Measurements from ENCODE around the gene GLOD5. TPM values are rescaled to one million over a fixed set of nuclear protein-coding genes. Genes with fewer than 3 reads are reported as not detected.

Gene GLOD5
- total RNA-seq, 1 donor from 2014 or later = not detected

DNA sequence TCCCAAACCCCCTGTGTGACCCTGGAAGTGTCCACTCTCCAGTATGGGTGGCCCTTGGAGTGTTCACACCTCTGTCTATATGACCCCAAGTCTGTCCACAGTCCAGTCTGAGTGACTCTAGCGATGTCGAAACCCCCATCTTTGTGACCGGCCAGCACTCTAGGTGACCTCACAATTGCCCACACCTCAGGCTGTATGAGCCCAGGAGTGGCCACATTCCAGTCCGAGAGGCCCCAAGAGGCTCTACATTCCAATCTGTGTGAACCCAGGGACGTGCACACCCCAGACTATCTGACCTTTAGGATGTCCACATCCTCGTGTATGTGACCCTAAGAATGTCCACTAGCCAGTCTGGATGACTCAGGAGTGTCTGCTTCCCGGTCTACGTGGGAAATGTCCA lies 7.3 kb upstream of the GLOD5 start:
- DNase-seq = no peak

DNA sequence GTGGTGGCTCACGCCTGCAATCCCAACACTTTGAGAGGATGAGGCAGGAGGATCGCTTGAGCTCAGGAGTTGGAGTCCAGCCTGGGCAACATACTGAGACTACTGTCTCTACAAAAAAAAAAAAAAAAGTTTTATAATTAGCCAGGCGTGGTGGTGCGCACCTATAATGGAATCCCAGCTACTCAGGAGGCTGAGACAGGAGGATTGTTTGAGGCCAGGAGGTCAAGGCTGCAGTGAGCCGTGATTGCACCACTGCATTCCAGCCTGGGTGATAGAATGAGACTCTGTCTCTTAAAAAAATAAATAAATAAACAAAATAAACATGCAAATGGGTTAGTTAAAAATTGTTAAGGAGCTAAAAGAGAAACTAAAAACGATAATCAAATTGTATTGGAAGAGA lies 7.7 kb downstream of the GLOD5 start:
- no peak for DNase-seq

DNA sequence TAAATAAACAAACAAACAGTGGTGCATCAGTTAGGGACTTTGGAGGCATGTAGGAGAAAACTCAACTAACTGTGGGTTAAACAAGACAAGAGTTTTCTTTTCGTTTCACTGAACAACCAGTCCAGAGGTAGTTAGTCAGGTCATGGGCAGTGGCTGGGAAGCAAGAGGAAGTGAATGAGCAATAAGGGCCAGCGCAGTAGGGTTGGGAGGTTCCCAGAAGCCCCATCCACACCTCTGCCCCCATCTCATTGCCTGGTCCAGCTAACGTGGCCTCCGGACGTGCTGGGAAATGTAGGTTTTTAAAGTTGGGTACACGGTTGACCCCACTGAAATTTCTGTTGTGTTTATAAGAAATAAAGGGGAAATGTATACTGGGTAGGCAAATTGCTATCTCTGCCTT lies 8.7 kb downstream of the GLOD5 start:
- DNase-seq = no peak

DNA sequence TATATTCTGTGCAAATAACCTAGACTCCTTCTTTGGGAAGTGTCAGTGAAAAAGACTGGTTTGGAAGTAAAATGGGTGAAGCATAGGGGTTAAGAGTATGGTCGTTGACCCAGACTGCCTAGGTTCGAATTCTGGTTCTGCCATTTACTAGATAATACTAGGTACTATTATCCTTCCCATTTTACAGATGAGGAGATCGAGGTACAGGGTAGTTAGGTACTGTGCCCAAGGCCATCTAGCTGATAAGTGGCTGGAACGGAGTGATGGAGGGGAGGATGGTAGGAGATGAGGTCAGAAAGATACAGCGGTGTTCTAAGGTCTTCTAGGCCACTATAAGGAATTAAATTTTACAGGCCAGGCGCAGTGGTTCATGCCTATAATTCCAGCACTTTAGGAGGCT lies 11.1 kb downstream of the GLOD5 start:
- DNase-seq = no peak

DNA sequence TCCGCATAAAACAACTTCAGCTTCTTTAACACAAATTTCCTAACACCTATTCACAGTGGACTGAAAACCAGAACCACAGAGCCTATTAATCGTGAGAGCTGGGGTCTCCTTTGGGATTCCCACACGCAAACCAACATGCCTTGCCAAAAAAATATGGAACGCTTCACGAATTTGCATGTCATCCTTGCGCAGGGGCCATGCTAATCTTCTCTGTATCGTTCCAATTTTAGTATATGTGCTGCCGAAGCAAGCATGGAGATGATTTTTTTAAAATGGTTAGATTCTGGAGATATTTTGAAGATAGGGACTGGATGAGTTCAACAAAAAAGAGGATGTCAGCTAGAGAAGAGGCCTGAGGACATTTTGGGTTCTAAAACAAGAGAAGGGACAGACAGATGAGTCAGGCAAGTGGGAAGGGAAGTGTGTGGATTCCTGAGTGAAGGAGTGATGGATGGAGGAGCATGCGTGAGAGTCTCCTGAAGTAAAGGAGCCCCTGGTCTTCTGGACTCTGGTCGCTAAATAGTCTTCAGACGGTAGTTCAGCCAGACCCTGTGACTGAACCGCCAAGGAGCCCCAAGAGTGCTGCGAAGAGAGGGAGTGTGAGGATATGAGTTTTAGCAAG lies 15.4 kb downstream of the GLOD5 start:
- DNase-seq = no peak

DNA sequence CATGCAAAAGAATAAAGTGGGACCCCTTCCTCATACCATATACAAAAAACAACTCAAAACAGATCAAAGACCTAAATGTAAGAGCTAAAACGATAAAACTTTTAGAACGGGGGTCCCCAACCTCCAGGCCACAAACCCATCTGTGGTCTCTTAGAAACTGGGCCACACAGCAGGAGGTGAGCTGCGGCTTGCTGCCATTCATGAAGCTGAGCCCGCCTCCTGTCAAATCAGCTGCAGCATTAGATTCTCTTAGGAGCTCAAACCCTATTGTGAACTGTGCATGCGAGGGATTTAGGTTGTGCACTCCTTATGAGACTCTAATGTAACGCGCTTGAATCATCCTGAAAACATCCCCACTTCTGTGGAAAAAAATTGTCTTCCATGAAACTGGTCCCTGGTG lies 17.9 kb downstream of the GLOD5 start:
- DNase-seq = no peak

DNA sequence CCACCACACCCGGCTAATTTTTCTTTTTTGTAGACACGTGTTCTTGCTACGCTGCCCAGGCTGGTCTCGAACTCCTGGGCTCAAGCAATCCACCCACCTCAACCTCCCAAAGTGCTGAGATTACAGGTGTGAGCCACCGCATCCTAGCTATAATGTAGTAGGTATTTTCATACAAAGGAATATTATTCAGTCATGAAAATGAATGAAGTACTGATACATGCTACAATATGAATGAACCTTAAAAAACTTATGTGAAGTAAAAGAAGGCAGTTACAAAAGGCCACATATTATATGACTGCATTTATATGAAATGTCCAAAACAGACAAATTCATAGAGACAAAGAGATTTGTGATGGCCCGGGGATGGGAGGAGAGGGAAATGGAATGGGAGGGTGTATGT lies 20.2 kb downstream of the GLOD5 start:
- no peak for DNase-seq

DNA sequence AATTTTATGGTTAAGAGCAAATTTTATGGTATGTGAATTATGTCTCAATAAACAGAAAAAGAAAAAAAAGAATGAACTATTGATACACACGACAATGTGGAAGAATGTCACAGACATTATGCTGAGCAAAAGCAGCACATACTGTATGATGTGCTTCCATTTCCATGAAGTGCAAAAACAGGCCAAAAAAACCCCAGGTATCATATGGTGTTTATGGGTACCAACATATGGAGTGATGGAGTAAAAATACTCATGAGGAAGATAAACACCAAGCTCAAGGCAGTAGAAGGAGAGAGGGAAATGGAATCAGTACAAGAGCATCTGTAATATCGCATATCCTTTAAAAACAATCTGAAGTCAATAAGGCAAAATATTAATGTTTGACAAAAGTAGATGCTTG lies 20.7 kb downstream of the GLOD5 start:
- DNase-seq = no peak

DNA sequence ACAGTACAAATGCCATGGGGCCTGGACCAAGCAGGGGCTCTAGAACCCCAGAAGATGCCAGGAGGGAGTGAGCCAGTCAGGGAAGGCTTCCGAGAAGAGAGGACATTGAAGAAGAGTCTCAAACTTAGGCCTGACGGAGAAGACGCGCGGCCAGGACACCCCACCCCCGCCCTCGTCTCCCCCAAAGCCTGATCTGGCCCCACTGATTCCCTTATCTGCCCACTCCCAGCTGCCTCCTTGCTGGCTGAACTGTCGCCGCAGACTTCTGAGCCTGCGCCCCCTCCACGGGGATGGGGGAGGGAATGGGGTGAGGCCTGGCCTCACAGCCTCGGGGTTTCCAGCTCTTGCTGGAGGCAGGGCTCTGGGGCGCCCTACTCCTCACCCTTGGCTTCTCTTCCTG lies 21.2 kb downstream of the GLOD5 start:
- DNase-seq = no peak

DNA sequence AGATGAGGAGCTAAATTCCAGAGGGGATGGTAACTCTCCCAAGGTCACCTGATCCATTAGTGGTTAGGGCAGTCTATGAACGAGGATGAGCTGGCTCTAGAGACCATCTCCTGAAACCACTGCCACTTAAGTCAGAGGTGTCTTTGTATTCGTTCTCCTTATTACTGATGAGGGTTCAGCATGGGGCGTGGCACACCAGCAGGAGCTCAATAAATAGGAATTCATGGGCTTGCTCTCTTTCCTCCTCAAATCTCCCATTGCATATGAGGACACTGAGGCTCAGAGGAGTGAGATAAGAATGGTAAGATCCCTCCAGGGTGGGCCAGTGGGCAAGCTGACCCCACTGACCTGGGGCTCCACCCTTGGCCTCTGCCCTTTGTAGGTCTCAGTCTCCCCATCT lies 23.2 kb downstream of the GLOD5 start:
- DNase-seq = no peak

DNA sequence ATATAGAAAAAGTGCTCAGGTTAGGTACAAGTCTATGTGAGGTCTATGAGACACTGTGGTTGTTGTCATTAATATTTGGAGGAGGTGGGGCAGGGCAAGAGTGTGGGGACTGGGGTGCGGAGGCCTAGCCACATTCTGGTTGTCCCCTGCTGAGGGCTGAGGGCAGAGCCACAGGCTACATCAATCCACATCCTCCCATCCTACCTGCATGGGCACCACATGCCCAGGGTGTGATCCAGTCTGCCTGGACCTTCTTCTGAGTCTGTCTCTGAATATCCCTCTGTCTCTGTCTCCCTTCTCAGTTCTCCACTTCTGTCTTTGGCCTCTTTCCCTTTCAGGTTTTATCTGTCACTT lies 23.6 kb downstream of the GLOD5 start:
- DNase-seq = no peak

DNA sequence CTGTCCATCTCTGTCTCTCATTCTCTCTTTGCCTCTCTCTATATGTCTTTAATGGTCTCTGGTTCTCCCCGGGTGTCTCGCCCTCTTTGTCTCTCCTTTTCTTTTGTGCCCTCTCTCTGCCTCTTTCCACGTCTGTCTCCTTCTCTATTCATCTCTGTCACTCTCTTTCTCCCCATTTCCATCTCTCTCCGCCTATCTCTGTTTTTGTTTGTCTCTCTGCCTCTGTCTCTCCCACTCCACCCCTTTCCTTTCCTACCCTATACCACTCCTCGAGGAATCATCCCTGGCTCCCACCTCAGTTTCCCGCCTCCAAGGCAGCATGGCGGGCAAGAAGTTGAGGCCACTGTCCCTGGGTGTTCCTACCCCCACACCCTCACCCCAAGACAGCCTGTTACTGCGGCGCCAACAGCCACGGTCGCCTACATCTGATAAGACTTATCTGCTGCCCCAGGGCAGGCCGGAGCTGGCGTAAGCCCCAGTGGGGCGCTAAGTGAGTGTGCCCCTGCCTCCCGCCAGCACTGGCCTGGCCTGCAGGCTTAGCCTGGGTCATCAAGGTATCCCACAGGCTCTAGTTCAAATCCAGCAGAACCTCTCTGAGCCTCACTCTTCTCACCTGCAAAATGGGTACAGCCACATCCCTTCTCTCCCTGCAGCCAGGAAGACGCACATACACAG lies 24.1 kb downstream of the GLOD5 start:
- no peak for DNase-seq

DNA sequence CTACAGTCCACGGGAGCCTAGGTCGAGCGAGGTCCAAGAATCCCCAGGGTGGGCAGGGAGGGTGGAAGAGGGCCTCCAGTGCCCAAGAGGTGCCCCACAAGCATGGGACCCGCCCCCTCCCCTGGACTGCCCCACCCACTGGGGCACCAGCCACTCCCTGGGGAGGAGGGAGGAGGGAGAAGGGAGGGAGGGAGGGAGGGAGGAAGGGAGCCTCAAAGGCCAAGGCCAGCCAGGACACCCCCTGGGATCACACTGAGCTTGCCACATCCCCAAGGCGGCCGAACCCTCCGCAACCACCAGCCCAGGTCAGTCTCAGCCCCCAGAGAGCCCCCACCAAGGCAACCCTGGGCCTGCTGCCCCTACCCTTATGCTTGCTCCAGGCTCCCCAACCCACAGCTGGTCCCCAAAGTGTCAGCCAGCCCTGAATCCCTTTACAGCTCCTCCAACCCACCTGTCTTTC lies 24.8 kb downstream of the GLOD5 start, which contains the start of gene GATA1:
Gene GATA1, plus strand, starts transcription at position 250 of the 460 bp plus-strand sequence. CDS start 4,520 bp downstream, outside the sequence.
- DNase-seq = no peak

DNA sequence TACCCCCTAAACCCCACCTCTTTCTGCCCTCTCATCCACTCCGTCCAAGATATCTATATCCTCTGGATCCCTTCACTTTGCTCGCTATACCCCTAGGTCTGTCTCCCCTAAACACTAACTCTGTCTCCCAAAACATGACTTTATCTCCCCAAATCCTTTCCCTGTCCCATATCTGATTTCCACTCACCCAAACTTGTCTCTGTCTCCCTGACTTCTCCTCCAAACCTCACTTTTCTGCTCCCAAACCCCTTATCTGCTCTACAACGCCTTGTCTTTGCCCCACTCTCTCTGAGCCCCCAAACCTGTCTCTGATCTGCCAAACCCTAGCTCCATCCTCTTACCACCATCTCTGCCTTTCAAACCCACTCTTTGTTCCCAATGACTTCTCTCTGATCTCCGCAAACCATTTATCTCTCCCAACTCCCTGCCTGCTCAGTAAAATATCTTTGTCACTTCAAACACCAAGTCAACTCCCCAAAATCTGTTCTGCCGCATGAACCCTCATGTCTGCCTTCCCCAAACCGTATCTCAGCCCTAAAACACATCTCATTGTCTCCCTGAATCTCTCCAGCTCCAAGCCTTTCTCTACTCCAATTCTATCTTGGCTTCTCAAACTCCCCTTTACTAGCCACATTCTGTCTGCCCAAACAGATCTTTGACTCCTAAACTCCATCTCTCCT lies 25.4 kb downstream of the GLOD5 start:
- DNase-seq = no peak

DNA sequence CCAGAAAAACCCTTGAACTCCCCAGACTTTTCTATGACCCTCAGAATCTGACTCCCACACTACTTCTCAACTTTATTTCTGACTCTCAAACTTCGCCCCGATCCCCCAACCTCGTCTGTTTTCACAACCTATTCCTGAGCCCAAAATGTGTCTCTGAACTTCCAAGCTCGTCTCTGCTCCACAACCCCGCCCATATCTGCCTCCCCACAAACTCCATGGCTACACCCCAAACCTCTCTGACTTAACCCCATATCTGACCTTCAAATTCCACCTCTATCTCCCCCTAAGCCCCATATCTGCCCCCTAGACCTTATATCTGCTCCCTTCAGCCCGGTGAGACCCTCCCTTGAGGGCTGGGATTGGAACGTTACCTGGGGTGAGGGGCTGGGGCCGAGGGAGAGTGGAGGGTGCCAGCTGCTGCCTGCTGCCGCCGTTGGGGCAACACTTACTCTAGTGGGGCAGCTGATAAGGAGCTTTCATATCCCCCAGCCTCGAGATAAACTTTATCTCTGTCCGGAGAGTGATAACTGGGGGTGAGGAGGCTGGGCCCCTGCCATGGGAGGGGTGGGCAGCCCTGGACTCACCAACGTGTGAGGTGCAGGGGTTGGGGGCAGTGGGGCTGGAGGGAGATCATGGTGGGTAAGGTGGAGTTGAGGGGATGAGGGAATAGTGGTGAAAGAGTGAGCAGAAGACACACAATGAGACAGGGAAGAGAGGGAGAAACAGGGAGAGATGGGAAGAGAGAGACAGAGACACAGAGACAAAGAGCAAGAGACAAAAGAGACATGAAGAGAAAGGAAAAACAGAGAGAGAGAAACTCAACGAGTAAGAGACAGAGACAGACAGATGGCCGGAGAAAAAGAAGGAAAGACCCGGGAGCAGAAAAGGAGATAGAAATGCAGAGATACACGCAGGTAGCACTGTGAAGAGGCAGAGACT lies 26.2 kb downstream of the GLOD5 start:
- no peak for DNase-seq

DNA sequence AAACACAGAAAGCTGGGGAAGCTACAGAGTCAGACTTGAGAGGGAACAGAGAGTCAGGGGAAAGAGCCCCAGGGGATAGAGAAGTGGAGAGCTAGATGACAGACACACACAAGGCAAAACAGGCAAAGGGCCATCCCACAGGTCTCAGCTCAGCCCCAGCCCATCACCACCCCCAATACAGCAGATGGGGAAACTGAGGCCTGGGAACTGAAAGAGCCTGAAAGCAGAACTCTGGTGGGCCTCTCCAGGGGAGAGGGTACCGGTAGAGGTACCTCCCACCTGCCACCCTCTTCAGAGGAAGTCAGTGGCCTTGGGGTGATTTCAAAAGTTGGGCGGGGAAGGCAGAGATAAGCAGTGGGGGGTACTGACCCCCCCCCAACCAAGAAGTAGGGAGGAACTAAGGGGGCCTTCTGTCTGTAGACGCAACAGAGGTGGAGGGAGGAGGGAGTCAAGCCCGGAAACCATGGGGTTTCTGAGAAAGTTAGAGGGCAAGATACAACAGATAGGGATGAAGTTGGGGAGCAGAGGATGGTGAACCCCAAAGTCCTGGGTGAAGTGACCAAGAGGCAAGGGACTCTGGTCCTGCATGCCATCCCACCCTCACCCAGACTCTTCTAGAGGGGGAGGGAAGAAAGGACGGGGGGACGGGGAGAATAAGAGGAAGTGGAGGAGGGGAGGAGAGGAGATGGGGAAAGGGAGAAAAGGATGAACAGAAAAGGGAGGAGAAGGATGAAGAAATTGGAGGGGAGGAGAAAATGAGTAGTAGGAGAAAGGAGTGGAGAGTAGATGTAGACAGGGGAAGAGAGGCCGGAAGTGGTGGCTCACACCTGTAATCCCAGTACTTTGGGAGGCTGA lies 28.0 kb downstream of the GLOD5 start:
- no peak for DNase-seq

DNA sequence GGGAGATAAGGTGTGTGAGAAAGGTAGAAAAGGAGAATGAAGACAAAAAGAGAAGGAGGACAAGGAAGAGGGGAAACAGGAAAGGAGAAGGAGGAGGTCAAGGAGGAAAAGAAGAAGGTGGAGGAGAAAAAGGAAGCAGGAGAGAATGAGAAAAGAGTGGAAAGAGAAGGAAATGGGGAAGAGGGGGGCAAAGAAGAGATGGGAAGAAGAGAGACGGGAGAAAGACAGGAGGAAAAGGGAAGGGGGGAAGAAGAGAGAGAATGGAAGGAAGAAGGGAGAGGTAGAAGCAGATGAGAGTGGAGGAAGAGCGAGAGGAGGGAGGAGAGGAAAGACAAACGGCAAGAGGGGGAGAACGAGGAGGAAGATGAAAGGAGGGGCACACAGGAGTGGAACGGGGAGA lies 28.9 kb downstream of the GLOD5 start:
- DNase-seq = no peak

DNA sequence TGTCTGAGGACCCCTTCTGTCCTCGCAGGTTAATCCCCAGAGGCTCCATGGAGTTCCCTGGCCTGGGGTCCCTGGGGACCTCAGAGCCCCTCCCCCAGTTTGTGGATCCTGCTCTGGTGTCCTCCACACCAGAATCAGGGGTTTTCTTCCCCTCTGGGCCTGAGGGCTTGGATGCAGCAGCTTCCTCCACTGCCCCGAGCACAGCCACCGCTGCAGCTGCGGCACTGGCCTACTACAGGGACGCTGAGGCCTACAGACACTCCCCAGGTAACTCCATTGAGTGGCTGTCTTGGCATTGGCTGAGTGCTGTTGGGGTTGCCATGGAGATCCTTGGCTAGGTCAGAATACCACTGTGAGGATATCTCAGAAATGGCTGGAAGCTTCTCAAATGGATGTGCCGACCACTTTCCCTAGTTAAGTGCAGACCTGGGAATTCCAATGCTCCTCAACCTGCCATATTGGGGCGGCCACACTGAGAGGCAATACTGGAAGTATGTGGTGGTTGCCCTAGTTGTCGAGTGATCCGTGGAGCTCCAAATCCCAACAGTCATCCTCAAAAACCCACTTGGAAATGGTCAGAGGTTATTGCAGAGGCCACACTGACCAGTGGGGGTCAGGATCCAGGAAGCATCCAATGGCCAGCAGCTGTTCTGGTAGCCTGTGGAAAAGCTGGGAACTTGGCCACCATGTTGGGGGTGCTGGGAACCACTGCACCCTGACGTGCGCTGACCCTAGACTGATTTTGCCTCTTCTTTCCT lies 29.7 kb downstream of the GLOD5 start:
- no peak for DNase-seq

DNA sequence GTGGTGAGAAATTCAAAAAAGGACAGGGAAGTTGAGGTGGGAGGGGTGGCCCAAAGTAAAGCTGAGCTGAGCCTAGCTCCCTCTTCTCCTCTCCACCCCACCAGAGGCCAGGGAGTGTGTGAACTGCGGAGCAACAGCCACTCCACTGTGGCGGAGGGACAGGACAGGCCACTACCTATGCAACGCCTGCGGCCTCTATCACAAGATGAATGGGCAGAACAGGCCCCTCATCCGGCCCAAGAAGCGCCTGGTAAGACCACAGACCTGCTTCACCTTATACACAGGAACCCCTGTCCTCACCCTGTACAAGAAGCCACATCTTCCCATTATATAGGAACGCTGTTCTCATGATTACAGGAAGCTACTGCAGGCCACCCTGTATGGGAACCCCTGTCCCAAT lies 30.7 kb downstream of the GLOD5 start:
- DNase-seq = no peak

DNA sequence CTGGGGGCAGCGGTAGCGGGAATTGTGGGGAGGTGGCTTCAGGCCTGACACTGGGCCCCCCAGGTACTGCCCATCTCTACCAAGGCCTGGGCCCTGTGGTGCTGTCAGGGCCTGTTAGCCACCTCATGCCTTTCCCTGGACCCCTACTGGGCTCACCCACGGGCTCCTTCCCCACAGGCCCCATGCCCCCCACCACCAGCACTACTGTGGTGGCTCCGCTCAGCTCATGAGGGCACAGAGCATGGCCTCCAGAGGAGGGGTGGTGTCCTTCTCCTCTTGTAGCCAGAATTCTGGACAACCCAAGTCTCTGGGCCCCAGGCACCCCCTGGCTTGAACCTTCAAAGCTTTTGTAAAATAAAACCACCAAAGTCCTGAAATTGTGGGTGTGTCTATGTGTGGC lies 32.4 kb downstream of the GLOD5 start:
- no peak for DNase-seq

DNA sequence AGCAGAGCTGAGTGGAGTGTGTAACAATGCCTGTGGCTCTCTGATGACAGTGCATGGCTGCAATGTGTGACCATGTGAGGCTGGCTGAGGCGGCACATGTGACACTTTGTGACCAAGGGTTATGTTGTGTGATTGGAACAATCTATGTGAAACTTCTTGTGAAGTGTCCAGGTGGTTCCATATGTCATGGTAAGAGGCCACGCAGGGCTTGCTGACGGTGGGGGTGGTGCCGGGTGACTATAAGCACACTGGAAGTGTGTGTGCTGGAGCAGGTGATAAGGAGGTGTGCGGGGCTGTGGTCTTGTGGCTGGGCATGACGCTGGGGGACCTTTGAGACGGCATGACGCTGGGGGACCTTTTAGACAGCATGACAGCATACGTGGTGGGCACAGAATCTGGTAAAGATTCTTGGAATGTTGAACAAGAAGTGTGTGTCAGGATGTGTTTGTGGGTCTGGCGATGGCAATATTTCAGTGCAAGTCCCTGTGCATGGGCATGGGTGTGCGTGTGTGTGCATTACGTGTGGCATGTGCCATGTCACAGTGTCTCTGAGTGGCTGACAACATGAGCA lies 32.9 kb downstream of the GLOD5 start:
- DNase-seq = no peak
